CD4-positive, alpha-beta T cell (primary cell): ENCODE results near the gene PHIP. TPM values are rescaled to one million over a fixed set of nuclear protein-coding genes. Genes with fewer than 3 reads are reported as not detected.

Experiments
- ATAC-seq: fragments of 200-7000 bp; cut with Tn5 transposase; one replicate; pipeline ENCODE4 v1.10.0; 2022; ENCODE audit warnings: mild to moderate bottlenecking; ENCODE audit not compliant: poor library complexity
- CTCF ChIA-PET: fragments of 350-600 bp; sonication (Branson Sonifier 250); formaldehyde crosslinking; loops from one replicate; lab custom pipeline; 2021; ENCODE audit warnings: antibody characterized with exemption, inconsistent platforms; lab: Charles Lee
- POLR2A ChIA-PET: fragments of 350-600 bp; sonication (Branson Sonifier 250); formaldehyde crosslinking; loops from one replicate; lab custom pipeline; 2021; ENCODE audit warnings: antibody characterized with exemption, inconsistent platforms; lab: Charles Lee
- DNase-seq, 14 experiments: peaks; one replicate each; pipeline ENCODE4 v3.0.0-alpha.2; 2013 to 2020; ENCODE audit warnings: mixed read lengths in 2 of 14
- H3K27ac ChIP-seq, 2 donors: one replicate each; pipeline versions ENCODE4 v1.5.1 to v1.7.0; 2013; ENCODE audit warnings: low read length in 2 of 2, low read depth in 1 of 2, mild to moderate bottlenecking in 1 of 2
- H3K27me3 ChIP-seq, 2 experiments: 1 replicate in 1 of 2; 2 replicates in 1 of 2; pipeline versions ENCODE4 v1.6.1 to v1.7.0; 2013; ENCODE audit warnings: low read length in 2 of 2, control low read depth in 1 of 2, mild to moderate bottlenecking in 1 of 2, moderate library complexity in 1 of 2; ENCODE audit not compliant: insufficient read depth in 2 of 2, control insufficient read depth in 1 of 2
- H3K36me3 ChIP-seq: one replicate; pipeline ENCODE4 v1.6.1; 2013; ENCODE audit warnings: low read length, control low read depth; ENCODE audit not compliant: insufficient read depth
- H3K4me1 ChIP-seq: one replicate; pipeline ENCODE4 v1.6.1; 2013; ENCODE audit warnings: low read length, control low read depth; ENCODE audit not compliant: insufficient read depth
- H3K4me3 ChIP-seq: one replicate; pipeline ENCODE4 v1.5.1; 2013; ENCODE audit warnings: mild to moderate bottlenecking, low read length, moderate library complexity
- H3K9me3 ChIP-seq, 2 experiments: 1 replicate in 1 of 2; 2 replicates in 1 of 2; pipeline versions ENCODE4 v1.6.1 to v1.7.0; 2013; ENCODE audit warnings: low read length in 2 of 2, mild to moderate bottlenecking in 2 of 2, control low read depth in 1 of 2, moderate library complexity in 1 of 2; ENCODE audit not compliant: control insufficient read depth in 1 of 2, insufficient read depth in 1 of 2
- H3K27ac Mint-ChIP-seq: one replicate; pipeline ENCODE4 v1.8.0; 2020; ENCODE audit warnings: mixed read lengths
- H3K27me3 Mint-ChIP-seq: one replicate; pipeline ENCODE4 v1.8.0; 2021; ENCODE audit warnings: mixed read lengths
- H3K36me3 Mint-ChIP-seq: one replicate; pipeline ENCODE4 v1.8.0; 2021; ENCODE audit warnings: low read depth, mixed read lengths
- H3K4me1 Mint-ChIP-seq: one replicate; pipeline ENCODE4 v1.8.0; 2021; ENCODE audit warnings: low read depth, mixed read lengths
- H3K4me3 Mint-ChIP-seq: one replicate; pipeline ENCODE4 v1.8.0; 2020; ENCODE audit warnings: mild to moderate bottlenecking, mixed read lengths
- H3K9me3 Mint-ChIP-seq: one replicate; pipeline ENCODE4 v1.8.0; 2020; ENCODE audit warnings: mixed read lengths
- intact Hi-C, 2 experiments: fragments of 100-400 bp; cut with DNase I in 1 of 2; cut with micrococcal nuclease in 1 of 2; formaldehyde crosslinking; loops; one replicate each; pipeline versions ENCODE4 v1.15.1 to v1.9.0; 2023 to 2025; cut with DNase I, micrococcal nuclease
- total RNA-seq, 174 experiments: library from RNA in 2 of 174; stranded (reverse) in 2 of 174; gene quantifications; one replicate each; pipeline ENCODE4 v1.2.3 and lab custom pipeline; 2021 to 2026
- TF ChIP-seq, protein P1 (sequence below): fragments of 200-600 bp; IDR thresholded peaks from one replicate; pipeline ENCODE4 v1.8.0; 2022; ENCODE audit warnings: antibody characterized with exemption, mild to moderate bottlenecking

PHIP gene
- total RNA-seq, 2 experiments from 2014 or later, result 35.7 to 36.9 TPM

DNA sequence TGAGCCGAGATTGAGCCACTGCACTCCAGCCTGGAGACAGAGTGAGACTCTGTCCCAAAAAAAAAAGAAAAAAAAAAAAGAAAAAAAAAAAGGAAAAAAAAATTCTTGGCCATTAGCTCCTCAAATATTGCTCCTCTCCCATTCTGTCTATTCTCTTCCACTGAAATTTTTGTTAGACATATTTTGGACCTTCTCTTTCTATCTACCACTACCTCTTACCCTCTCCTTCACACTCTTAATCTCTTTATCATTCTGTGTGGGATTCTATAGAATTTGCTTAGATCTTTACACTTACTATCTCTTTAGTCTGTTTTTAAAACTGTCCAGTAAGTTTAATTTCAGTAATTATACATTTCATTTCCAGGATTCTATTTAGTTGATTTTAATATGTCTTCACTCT lies 125.7 kb downstream of the PHIP start:
- Mint-ChIP-seq H3K4me3 (no peak overlapping the region), H3K27ac (no peak overlapping the region), H3K27me3 (no peaks in the 10 kb centered on the region), H3K4me1 (no peaks in the 10 kb centered on the region), H3K9me3 (peaks cover 22% of the 10 kb centered on the region), H3K36me3 (peaks cover 97% of the 10 kb centered on the region)
- ChIA-PET POLR2A (no interaction called here), CTCF (interaction anchor here (0.6 to 0.7 kb wide), 2 partner anchors 64 to 91 kb away, joined by 3 read pairs; no protein-coding TSS in a partner anchor)
- DNase-seq (no peak), ATAC-seq (no peak)
- H3K27ac ChIP-seq, result no peak overlapping the region
- intact Hi-C loops, result no loop called here
- peaks cover 92% of the 10 kb centered on the region for H3K36me3 ChIP-seq
- H3K4me1 ChIP-seq, result no peaks in the 10 kb centered on the region
- TF ChIP-seq, protein P1, sequence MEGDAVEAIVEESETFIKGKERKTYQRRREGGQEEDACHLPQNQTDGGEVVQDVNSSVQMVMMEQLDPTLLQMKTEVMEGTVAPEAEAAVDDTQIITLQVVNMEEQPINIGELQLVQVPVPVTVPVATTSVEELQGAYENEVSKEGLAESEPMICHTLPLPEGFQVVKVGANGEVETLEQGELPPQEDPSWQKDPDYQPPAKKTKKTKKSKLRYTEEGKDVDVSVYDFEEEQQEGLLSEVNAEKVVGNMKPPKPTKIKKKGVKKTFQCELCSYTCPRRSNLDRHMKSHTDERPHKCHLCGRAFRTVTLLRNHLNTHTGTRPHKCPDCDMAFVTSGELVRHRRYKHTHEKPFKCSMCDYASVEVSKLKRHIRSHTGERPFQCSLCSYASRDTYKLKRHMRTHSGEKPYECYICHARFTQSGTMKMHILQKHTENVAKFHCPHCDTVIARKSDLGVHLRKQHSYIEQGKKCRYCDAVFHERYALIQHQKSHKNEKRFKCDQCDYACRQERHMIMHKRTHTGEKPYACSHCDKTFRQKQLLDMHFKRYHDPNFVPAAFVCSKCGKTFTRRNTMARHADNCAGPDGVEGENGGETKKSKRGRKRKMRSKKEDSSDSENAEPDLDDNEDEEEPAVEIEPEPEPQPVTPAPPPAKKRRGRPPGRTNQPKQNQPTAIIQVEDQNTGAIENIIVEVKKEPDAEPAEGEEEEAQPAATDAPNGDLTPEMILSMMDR, result no peak
- no peaks in the 10 kb centered on the region for H3K27me3 ChIP-seq
- H3K9me3 ChIP-seq, result peaks cover 0 to 7% of the 10 kb centered on the region in 2 experiments
- H3K4me3 ChIP-seq, result no peak overlapping the region

DNA sequence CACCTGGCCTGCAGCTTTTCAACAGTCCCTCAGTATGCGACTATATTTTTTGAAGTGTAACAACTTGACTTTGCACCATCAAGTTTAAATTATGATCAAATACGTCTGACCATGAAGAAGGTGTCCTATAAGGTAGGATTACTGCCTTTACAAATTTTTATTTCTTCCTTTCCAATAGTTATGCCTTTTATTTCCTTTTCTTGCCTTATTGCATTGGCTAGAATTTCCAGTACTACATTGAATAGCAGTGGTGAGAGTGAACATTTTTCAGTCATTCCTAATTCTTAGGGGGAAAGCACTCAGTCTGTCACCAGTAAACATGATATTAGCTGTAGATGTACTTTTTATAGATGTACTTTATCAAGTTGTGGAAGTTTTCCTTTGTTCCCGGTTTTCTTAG lies 129.3 kb downstream of the PHIP start:
- TF ChIP-seq, protein P1, result no peak
- Histone ChIP-seq H3K9me3 (peaks cover 0 to 7% of the 10 kb centered on the region in 2 experiments), H3K27me3 (no peaks in the 10 kb centered on the region), H3K36me3 (peaks cover 94% of the 10 kb centered on the region), H3K4me1 (no peaks in the 10 kb centered on the region), H3K27ac (no peak overlapping the region), H3K4me3 (no peak overlapping the region)
- Mint-ChIP-seq H3K4me1 (no peaks in the 10 kb centered on the region), H3K27me3 (no peaks in the 10 kb centered on the region), H3K36me3 (peaks cover 97% of the 10 kb centered on the region), H3K27ac (no peak overlapping the region), H3K9me3 (peaks cover 20% of the 10 kb centered on the region), H3K4me3 (no peak overlapping the region)
- CTCF ChIA-PET, result no interaction called here
- POLR2A ChIA-PET, result no interaction called here
- intact Hi-C loops, result no loop called here
- DNase-seq (no peak), ATAC-seq (no peak)

DNA sequence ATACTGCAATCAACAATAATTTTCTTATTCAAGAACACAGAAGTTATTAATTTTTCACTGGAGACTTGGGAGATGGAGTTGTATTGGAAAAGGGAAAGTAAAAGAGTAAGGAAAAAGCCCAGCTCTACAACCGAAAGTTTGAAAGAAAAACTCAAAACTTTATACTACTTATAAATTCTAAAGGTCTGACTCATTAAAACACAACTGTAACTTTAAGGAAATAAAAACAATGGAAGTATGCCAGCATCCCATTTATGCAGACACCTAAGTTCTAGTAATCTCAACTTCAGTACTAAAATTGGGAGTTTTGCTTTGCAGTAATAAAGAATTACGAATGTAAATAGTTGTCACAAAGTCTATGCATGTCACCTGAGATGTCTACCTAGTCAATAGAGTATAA lies 130.1 kb downstream of the PHIP start:
- Histone ChIP-seq H3K4me3 (no peak overlapping the region), H3K36me3 (peaks cover 94% of the 10 kb centered on the region), H3K9me3 (peaks cover 0 to 7% of the 10 kb centered on the region in 2 experiments), H3K4me1 (no peaks in the 10 kb centered on the region), H3K27ac (no peak overlapping the region), H3K27me3 (no peaks in the 10 kb centered on the region)
- Mint-ChIP-seq H3K4me1 (no peaks in the 10 kb centered on the region), H3K9me3 (peaks cover 17% of the 10 kb centered on the region), H3K27me3 (no peaks in the 10 kb centered on the region), H3K27ac (no peak overlapping the region), H3K4me3 (no peak overlapping the region), H3K36me3 (peaks cover 97% of the 10 kb centered on the region)
- intact Hi-C loops, result no loop called here
- TF ChIP-seq, protein P1, result no peak
- POLR2A ChIA-PET, result no interaction called here
- CTCF ChIA-PET, result no interaction called here
- DNase-seq (no peak), ATAC-seq (no peak)
